GM12801 (cell line): ENCODE data around the gene CHCHD5.

Experiments
- CTCF ChIP-seq: IDR thresholded peaks from one replicate; pipeline ENCODE4 v1.5.1; 2011; ENCODE audit warnings: control low read depth; ENCODE audit not compliant: insufficient read length; ENCODE audit errors: extremely low read depth

The CHCHD5 gene

DNA sequence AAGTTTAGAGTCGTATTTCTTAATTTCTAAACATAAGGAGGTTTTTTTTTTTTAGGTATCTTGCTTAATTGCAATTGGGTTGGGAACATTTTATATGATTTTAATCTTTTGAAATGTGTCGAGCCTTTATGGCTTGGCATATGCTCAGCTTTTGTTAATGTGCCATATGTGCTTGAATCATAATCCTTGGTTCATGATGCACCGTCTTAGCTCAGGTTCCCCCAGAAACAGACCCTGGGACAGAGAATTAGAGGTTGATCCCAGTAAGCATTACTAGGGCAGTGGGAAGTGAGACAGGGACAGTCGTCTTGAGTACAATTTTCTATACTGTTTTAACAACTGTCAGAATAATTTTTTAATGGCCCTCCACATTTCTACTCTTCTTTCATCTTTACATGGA, 9.3 kb downstream of the CHCHD5 start:
- no peak for TF ChIP-seq CTCF

DNA sequence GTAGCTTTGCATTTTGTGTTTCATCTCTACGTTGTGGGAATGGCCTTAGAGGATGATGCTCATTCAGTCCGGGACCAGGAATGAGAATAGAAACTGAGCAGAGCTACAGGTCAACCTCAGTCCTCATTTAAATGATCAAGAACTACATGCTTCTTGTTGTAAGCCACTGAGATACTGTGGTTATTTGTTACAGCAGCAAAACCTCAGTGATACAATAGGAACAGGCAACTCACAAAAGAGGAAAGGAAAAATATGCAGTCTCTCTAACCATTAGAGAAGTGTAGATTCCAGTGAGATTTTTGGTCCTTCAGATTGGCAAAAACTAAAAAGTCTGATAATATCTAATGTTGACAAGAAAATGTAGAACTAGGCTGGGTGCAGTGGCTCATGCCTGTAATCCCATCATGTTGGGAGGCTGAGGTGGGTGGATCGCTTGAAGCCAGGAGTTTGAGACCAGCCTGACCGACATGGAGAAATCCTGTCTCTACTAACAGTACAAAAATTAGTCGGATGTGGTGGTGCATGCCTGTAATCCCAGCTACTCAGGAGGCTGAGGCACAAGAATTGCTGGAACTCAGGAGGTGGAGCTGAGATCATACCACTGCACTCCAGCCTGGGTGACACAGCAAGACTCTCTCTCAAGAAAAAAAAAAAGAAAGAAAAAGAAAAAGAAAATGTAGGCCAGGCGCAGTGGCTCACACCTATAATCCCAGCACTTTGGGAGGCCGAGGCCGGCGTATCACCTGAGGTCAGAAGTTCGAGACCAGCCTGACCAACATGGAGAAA, 13.3 kb downstream of the CHCHD5 start:
- TF ChIP-seq CTCF: no peak

DNA sequence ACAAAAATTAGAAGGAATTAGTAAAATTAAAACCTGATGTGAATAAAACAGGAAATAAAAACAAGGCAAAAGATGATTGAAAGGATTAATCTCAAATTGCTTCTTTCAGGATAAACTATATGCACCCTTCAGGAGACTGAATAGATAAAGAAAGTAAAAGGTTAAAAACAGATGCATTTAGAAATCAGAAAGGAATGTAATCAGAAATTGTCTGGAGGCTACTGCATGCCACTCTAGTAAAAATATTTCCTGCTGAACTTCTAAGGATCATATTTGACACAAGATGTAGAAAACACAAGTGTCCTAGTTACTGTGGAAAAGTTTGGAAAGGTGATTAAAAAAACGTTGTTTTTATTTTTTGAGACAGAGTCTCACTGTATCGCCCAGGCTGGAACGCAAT, 16.2 kb downstream of the CHCHD5 start:
- TF ChIP-seq CTCF: no peak

DNA sequence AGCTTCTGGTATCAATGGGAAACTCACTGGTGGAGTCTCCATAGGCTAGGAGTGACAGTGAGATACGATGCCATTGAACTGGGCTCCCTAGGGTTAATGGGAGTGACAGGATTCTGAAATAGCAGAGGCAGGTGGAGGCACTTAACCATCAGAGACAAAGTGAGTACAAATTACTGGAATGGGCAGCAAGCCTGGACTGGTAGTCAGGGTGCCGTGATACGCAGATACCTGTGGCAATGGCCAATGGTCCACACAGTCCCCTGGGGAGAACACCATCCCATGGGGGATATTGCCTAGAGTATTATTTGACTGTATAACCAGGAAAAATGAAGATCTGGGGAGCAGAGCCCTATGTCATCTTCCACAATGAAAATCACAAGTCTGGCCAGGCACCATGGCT, 17.3 kb downstream of the CHCHD5 start:
- TF ChIP-seq CTCF: no peak

DNA sequence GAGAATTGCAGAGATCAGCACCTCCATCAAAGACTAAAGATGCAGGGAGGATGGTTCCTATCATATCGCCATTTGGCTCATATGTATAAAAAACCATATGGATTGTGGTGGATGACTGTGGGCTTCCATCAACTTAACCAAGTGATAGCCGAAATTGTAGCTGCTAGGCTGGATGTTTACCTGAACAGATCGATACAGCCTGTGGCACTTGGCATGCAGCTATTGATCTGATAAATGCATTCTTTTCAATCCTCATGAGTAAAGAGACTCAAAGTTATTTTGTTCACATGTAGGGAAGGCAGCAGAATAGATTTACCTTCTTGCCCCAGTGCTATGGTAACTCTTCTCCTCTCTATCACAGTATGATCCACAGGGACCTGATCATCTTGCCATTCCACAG, 18.5 kb downstream of the CHCHD5 start:
- TF ChIP-seq CTCF: no peak

GRCh38 chr2:112603731-112604130, 19.3 kb downstream of the CHCHD5 start:
- TF ChIP-seq CTCF: no peak

DNA sequence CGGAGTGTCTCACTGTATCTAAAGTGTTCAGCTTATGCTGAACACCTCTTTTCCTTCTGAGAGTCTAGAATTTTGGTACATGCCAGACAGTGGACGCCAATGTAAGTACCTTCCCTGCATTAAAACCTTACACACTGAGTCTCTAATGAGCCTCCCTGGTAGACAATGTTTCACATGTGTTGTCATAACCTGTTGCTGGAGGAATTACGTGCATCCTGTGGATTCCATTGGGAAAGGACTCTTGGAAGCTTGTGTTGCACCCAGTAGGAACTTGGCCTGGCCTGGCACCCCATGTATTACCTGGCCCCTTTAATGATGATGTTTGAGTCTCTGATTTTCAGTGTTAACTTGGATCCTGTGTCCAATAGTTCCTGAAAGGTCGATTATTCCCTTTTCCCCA, 20.5 kb downstream of the CHCHD5 start:
- TF ChIP-seq CTCF: no peak
